Naive thymus-derived CD4-positive, alpha-beta T cell (primary cell): Measurements from ENCODE around the gene MARK1. TPM values are rescaled to one million over a fixed set of nuclear protein-coding genes. Genes with fewer than 3 reads are reported as not detected.

Experiments
- ATAC-seq: fragments of 150-1000 bp; cut with Tn5 transposase; 2 replicates; pipeline ENCODE4 v1.10.0; 2021; ENCODE audit warnings: mild to moderate bottlenecking, moderate library complexity
- CTCF ChIA-PET: fragments of 350-600 bp; sonication (Branson Sonifier 250); formaldehyde crosslinking; loops from one replicate; lab custom pipeline; 2021; ENCODE audit warnings: antibody characterized with exemption; lab: Charles Lee
- POLR2A ChIA-PET: fragments of 350-600 bp; sonication (Branson Sonifier 250); formaldehyde crosslinking; loops from one replicate; lab custom pipeline; 2021; ENCODE audit warnings: antibody characterized with exemption, inconsistent platforms; lab: Charles Lee
- DNase-seq, 9 donors: peaks; one replicate each; pipeline versions ENCODE4 v3.0.0 to v3.0.0-alpha.2; 2020 to 2022; ENCODE audit warnings: mixed read lengths in 1 of 9
- H3K27ac ChIP-seq: one replicate; pipeline ENCODE4 v1.7.0; 2013; ENCODE audit warnings: mild to moderate bottlenecking, low read depth, low read length, moderate library complexity
- H3K27me3 ChIP-seq, 2 donors: one replicate each; pipeline ENCODE4 v1.7.0; 2013; ENCODE audit warnings: low read length in 2 of 2, mild to moderate bottlenecking in 2 of 2, moderate library complexity in 2 of 2; ENCODE audit not compliant: control insufficient read depth in 2 of 2, insufficient read depth in 2 of 2
- H3K36me3 ChIP-seq, 3 experiments: 1 replicate in 2 of 3; 2 replicates in 1 of 3; pipeline ENCODE4 v1.7.0; 2013; ENCODE audit warnings: low read length in 3 of 3, mild to moderate bottlenecking in 3 of 3, moderate library complexity in 1 of 3; ENCODE audit not compliant: insufficient read depth in 3 of 3, control insufficient read depth in 2 of 3
- H3K4me1 ChIP-seq, 2 donors: one replicate each; pipeline ENCODE4 v1.7.0; 2013; ENCODE audit warnings: low read length in 2 of 2, mild to moderate bottlenecking in 2 of 2, moderate library complexity in 1 of 2; ENCODE audit not compliant: control insufficient read depth in 2 of 2, insufficient read depth in 2 of 2
- H3K4me3 ChIP-seq: 2 replicates; pipeline ENCODE4 v1.7.0; 2013; ENCODE audit warnings: mild to moderate bottlenecking, low read length
- H3K9me3 ChIP-seq, 3 experiments: 1 replicate in 2 of 3; 2 replicates in 1 of 3; pipeline ENCODE4 v1.7.0; 2013; ENCODE audit warnings: low read length in 3 of 3; ENCODE audit not compliant: control insufficient read depth in 2 of 3
- H3K27ac Mint-ChIP-seq, 9 donors: one replicate each; pipeline ENCODE4 v1.8.0; 2020 to 2022; ENCODE audit warnings: mixed read lengths in 9 of 9, mild to moderate bottlenecking in 8 of 9, moderate library complexity in 5 of 9, inconsistent platforms in 2 of 9
- H3K27me3 Mint-ChIP-seq, 5 donors: one replicate each; pipeline ENCODE4 v1.8.0; 2021 to 2022; ENCODE audit warnings: mixed read lengths in 5 of 5, mild to moderate bottlenecking in 1 of 5
- H3K36me3 Mint-ChIP-seq, 5 donors: one replicate each; pipeline ENCODE4 v1.8.0; 2020 to 2022; ENCODE audit warnings: mixed read lengths in 5 of 5, mild to moderate bottlenecking in 3 of 5, inconsistent platforms in 1 of 5
- H3K4me1 Mint-ChIP-seq, 7 donors: one replicate each; pipeline ENCODE4 v1.8.0; 2020 to 2022; ENCODE audit warnings: mixed read lengths in 7 of 7, mild to moderate bottlenecking in 3 of 7, inconsistent platforms in 1 of 7
- H3K4me3 Mint-ChIP-seq, 10 donors: one replicate each; pipeline ENCODE4 v1.8.0; 2020 to 2022; ENCODE audit warnings: mild to moderate bottlenecking in 10 of 10, mixed read lengths in 10 of 10, moderate library complexity in 6 of 10, inconsistent platforms in 2 of 10
- H3K9me3 Mint-ChIP-seq, 11 donors: one replicate each; pipeline ENCODE4 v1.8.0; 2020 to 2022; ENCODE audit warnings: mixed read lengths in 11 of 11, mild to moderate bottlenecking in 4 of 11, inconsistent platforms in 1 of 11, moderate library complexity in 1 of 11
- intact Hi-C, 2 donors: fragments of 100-400 bp; cut with micrococcal nuclease; formaldehyde crosslinking; loops; one replicate each; pipeline ENCODE4 v1.15.1; 2023
- polyA plus RNA-seq, 2 donors: library from polyadenylated mRNA; unstranded; fragments of 300-500 nt; fragmentation: Illumina TruSeq; gene quantifications; one replicate each; pipeline ENCODE4 v1.2.3, GENCODE V29; 2021
- total RNA-seq, 6 experiments: library from RNA in 5 of 6; stranded (reverse) in 5 of 6; gene quantifications; 1 replicate in 5 of 6; 2 replicates in 1 of 6; pipeline ENCODE4 v1.2.3 and lab custom pipeline; 2021 to 2026

Gene MARK1
- total and polyA plus RNA-seq, 7 experiments from 2014 or later: not detected

DNA sequence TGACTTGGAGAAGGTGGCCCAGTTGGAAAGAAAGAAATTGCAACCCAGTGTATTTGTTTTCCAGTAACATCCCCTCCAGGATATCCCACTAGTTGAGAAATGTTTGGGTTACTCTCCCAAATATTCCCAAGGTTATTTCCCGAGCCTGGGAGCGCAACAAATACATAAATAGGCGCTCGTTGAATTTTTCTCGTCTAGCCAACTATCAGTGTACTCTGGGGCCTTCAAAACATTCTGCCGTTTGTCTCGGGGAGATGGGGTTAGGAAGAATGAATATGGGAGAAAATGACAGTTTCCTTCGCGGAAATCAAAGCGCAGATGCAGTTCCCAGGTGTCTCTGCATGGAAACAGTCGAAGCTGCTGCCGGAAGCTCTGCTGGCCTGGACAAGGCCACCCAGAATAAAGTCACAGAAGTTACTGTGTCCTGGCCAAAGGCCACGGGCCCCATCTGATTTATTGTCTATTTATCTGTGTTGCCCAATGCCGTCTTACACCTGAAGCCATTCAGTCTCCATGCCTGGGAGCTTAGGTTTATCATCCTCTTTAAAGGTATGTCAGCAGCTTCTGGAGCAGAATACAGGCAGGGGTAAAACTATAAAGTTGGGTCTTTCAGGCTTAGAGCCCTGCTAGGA, 163.2 kb downstream of the MARK1 start:
- ChIA-PET CTCF (interaction anchor here (0.6 to 1.4 kb wide), 4 partner anchors 11 to 500 kb away, joined by 3 to 9 read pairs (median 3); no protein-coding TSS in a partner anchor), POLR2A (no interaction called here)
- Mint-ChIP-seq H3K4me3 (peak overlapping the region; percentile 49 to 89 (median 67)), H3K27me3 (peaks cover 5 to 32% (median 11%) of the 10 kb centered on the region in 5 donors), H3K27ac (peak overlapping the region in 1 of 9 donors; percentile 44), H3K4me1 (peaks cover 5 to 14% (median 7%) of the 10 kb centered on the region in 7 donors), H3K9me3 (no peaks in the 10 kb centered on the region), H3K36me3 (peaks cover 0 to 1% (median 0%) of the 10 kb centered on the region in 5 donors)
- Histone ChIP-seq H3K9me3 (no peaks in the 10 kb centered on the region), H3K4me1 (peaks cover 5 to 8% of the 10 kb centered on the region in 2 donors), H3K36me3 (no peaks in the 10 kb centered on the region), H3K27ac (no peak overlapping the region), H3K27me3 (no peaks in the 10 kb centered on the region), H3K4me3 (peak overlapping the region; percentile 58)
- no peak for ATAC-seq
- DNase-seq: no peak
- intact Hi-C loops: loop anchor here in 1 of 2 donors (5.0 kb wide), 1 partner anchor 644 kb away; the partner anchor contains the start of gene EPRS1

DNA sequence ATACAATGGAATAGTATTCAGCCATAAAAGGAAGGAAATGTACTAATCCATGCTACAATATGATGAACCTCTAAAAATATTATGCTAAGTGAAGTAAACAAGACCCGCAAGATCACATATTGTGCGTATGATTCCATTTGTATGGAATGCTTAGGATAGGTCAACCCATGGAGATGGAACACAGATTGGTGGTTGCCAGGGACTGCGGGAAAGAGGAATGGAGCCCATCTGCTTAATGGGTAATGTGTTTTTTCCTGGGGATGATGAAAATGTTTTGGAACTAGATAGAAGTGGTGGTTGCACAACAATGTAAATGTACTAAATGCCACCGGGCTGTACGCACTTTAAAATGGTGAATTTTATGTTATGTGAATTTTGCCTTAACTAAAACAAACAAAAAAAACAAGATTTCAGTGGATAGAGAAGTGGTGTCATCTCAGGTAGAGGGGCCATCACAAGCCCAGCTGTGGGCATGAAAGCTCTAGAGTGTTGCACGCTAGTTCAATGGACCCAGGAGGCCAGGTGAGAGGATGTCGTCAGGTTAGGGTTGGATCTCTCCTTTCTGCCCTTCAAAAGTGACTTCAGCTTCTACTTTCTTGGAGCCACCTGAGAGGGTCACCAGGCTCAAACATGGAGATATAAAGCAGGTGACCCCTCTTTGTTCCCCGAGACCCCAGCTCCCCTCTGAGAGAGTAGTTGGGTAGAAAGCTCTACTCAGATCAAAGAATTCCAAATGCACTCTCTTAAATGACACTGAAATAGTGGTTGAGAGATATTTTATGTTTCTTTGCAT, 164.7 kb downstream of the MARK1 start:
- no peak for ATAC-seq
- Mint-ChIP-seq H3K27me3 (peaks cover 4 to 32% (median 9%) of the 10 kb centered on the region in 5 donors), H3K4me1 (peaks cover 5 to 14% (median 7%) of the 10 kb centered on the region in 7 donors), H3K27ac (no peak overlapping the region), H3K4me3 (no peak overlapping the region), H3K36me3 (peaks cover 0 to 4% (median 0%) of the 10 kb centered on the region in 5 donors), H3K9me3 (no peaks in the 10 kb centered on the region)
- ChIA-PET POLR2A (no interaction called here), CTCF (interaction anchor here (0.7 to 2.2 kb wide), 3 partner anchors 41 to 702 kb away, joined by 3 to 9 read pairs (median 8); no protein-coding TSS in a partner anchor)
- Histone ChIP-seq H3K9me3 (no peaks in the 10 kb centered on the region), H3K4me1 (peaks cover 5 to 8% of the 10 kb centered on the region in 2 donors), H3K27me3 (no peaks in the 10 kb centered on the region), H3K36me3 (no peaks in the 10 kb centered on the region), H3K4me3 (no peak overlapping the region), H3K27ac (no peak overlapping the region)
- intact Hi-C loops: loop anchor here in 1 of 2 donors (5.0 kb wide), 1 partner anchor 645 kb away; the partner anchor contains the start of gene EPRS1
- no peak for DNase-seq

DNA sequence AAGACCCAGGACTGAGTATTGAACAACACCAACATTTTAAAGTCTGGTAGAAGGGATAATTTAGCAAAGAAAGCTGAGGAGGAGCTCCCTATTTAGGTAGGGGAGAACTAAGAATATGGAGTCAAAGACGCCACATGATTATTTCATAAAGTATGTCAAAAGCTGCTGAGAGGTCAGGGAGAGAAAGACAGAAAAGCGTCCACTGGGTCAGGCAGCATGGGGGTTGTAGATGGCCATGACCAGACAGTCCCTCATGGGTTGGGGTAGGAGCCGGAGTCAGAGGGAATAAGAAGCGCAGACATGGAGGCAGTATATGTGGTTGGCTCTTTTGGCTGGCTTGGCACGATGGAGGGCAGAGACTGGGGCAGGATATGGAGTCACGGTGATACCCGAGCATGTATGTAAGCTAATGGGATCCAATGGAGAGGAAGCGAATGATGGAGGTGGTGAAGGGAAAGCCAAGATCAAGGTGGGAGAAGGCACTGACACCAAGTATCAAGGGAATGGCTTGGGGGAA, 167.0 kb downstream of the MARK1 start:
- H3K4me3 ChIP-seq: no peak overlapping the region
- H3K36me3 Mint-ChIP-seq: peaks cover 0 to 4% (median 0%) of the 10 kb centered on the region in 5 donors
- no peak overlapping the region for H3K27ac Mint-ChIP-seq
- H3K36me3 ChIP-seq: no peaks in the 10 kb centered on the region
- H3K27me3 Mint-ChIP-seq: peaks cover 0 to 29% (median 5%) of the 10 kb centered on the region in 5 donors
- CTCF ChIA-PET: interaction anchor here (0.9 to 2.2 kb wide), 2 partner anchors 23 to 38 kb away, joined by 3 to 8 read pairs; no protein-coding TSS in a partner anchor
- POLR2A ChIA-PET: interaction anchor here (0.6 kb wide), 1 partner anchor 407 kb away, joined by 3 read pairs; no protein-coding TSS in a partner anchor
- H3K27ac ChIP-seq: no peak overlapping the region
- H3K4me1 ChIP-seq: peaks cover under 1 to 2% of the 10 kb centered on the region in 2 donors
- intact Hi-C loops: loop anchor here in 1 of 2 donors (5.0 kb wide), 1 partner anchor 648 kb away; the partner anchor contains the start of gene EPRS1
- H3K27me3 ChIP-seq: no peaks in the 10 kb centered on the region
- H3K4me1 Mint-ChIP-seq: peaks cover under 1 to 10% (median 3%) of the 10 kb centered on the region in 7 donors
- H3K9me3 ChIP-seq: no peaks in the 10 kb centered on the region
- ATAC-seq: no peak
- H3K9me3 Mint-ChIP-seq: no peaks in the 10 kb centered on the region
- no peak for DNase-seq
- H3K4me3 Mint-ChIP-seq: no peak overlapping the region

DNA sequence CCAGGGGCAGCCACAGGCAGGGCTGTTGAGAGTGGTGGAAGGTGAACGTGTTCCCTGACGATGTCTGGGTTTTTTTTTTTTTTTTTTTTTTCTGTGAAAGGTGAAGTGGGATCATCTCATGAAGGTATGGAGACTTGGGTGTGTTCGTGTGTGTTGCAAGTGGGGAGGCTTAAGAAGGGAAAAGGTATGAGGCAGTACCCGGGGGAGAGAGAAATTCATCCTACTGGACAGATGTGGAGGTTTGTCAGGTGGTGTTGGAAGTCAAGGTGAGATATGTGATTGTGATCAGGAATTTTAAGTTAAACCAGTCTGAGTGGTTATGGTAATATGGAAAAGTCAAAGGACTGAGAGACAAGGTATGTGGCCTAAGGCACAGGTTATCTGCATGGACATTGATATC, 167.5 kb downstream of the MARK1 start:
- Histone ChIP-seq H3K27me3 (no peaks in the 10 kb centered on the region), H3K9me3 (no peaks in the 10 kb centered on the region), H3K36me3 (no peaks in the 10 kb centered on the region), H3K4me3 (no peak overlapping the region), H3K4me1 (no peaks in the 10 kb centered on the region), H3K27ac (no peak overlapping the region)
- Mint-ChIP-seq H3K36me3 (peaks cover 0 to 4% (median 0%) of the 10 kb centered on the region in 5 donors), H3K4me3 (no peak overlapping the region), H3K4me1 (peaks cover 0 to 6% (median 0%) of the 10 kb centered on the region in 7 donors), H3K27ac (no peak overlapping the region), H3K9me3 (no peaks in the 10 kb centered on the region), H3K27me3 (peaks cover 0 to 26% (median 4%) of the 10 kb centered on the region in 5 donors)
- ChIA-PET POLR2A (no interaction called here), CTCF (interaction anchor here (0.6 kb wide), 1 partner anchor 39 kb away, joined by 3 read pairs; no protein-coding TSS in a partner anchor)
- DNase-seq (no peak), ATAC-seq (no peak)
- intact Hi-C loops: no loop called here

DNA sequence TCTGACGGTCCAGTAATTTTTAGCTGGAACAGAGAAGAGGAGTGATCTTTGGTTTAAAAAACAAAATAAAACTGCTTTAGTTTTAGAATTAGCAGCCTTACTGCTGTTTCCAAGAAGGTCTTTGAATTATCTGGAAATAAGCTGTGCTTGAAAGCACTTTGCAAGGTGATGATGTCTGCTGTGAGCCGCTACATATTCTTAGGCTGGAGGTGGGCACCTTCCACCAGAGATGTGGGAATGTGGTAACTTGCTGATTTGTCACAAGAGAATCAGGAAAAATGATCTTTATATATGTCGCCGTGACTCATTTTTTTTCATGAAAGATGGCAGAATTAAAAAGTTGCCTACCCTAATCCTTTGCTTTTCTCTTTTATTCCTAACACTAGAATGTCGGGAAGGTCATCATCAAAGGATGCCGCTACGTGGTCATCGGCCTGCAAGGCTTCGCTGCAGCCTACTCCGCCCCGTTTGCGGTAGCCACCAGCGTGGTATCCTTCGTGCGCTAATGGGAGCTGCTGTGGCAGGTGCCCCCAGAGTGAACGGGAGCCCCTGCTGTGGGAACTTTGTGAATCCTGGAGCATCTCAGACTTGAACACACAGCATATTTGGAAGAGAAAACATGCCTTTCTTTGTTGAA, 168.4 kb downstream of the MARK1 start:
- Mint-ChIP-seq H3K27ac (no peak overlapping the region), H3K36me3 (peaks cover 0 to 4% (median 0%) of the 10 kb centered on the region in 5 donors), H3K9me3 (no peaks in the 10 kb centered on the region), H3K4me1 (peaks cover 0 to 1% (median 0%) of the 10 kb centered on the region in 7 donors), H3K4me3 (no peak overlapping the region), H3K27me3 (peaks cover 0 to 20% (median 4%) of the 10 kb centered on the region in 5 donors)
- DNase-seq (no peak), ATAC-seq (no peak)
- Histone ChIP-seq H3K9me3 (no peaks in the 10 kb centered on the region), H3K4me1 (no peaks in the 10 kb centered on the region), H3K36me3 (no peaks in the 10 kb centered on the region), H3K27me3 (no peaks in the 10 kb centered on the region), H3K4me3 (no peak overlapping the region), H3K27ac (no peak overlapping the region)
- intact Hi-C loops: no loop called here
- ChIA-PET POLR2A (no interaction called here), CTCF (interaction anchor here (0.8 kb wide), 1 partner anchor 37 kb away, joined by 3 read pairs; no protein-coding TSS in a partner anchor)

DNA sequence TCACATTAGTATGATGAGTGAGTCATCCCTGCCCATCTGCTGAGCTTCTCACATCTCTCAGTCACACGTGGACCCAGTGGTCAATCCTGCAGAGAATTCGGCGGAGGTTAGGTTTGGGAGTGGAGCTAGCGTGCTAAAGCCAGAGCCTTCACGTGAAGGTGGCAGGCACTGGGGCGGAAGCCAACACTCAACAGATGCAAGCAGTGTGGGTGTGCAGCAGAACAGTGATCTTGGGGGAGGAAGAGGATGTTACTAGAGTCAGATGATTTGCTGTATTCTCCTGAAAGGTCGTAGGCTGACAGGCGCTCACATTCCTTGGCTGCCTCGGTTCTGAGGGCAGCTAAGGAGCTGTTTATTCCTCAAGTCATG, 168.9 kb downstream of the MARK1 start:
- Mint-ChIP-seq H3K27me3 (peaks cover under 1 to 16% (median 4%) of the 10 kb centered on the region in 5 donors), H3K4me3 (no peak overlapping the region), H3K9me3 (no peaks in the 10 kb centered on the region), H3K36me3 (peaks cover 0 to 4% (median 0%) of the 10 kb centered on the region in 5 donors), H3K4me1 (no peaks in the 10 kb centered on the region), H3K27ac (no peak overlapping the region)
- Histone ChIP-seq H3K27ac (no peak overlapping the region), H3K9me3 (no peaks in the 10 kb centered on the region), H3K36me3 (no peaks in the 10 kb centered on the region), H3K4me3 (no peak overlapping the region), H3K4me1 (no peaks in the 10 kb centered on the region), H3K27me3 (no peaks in the 10 kb centered on the region)
- ChIA-PET POLR2A (no interaction called here), CTCF (interaction anchor here (0.8 kb wide), 1 partner anchor 36 kb away, joined by 3 read pairs; no protein-coding TSS in a partner anchor)
- DNase-seq (no peak), ATAC-seq (no peak)
- intact Hi-C loops: no loop called here
